PFSK-1 (cell line): ENCODE data around the gene NAALADL2.

Experiments used
- POLR2AphosphoS5 ChIP-seq: IDR thresholded peaks from 2 replicates; pipeline ENCODE4 v1.6.1; 2012; ENCODE audit warnings: low read depth, mild to moderate bottlenecking, control low read depth, low read length, moderate library complexity
- REST ChIP-seq, 2 experiments: IDR thresholded peaks; 2 replicates each; pipeline versions ENCODE4 v1.6.1 to v1.8.0; 2011 to 2012; ENCODE audit warnings: low read depth in 2 of 2, low read length in 2 of 2, control low read depth in 1 of 2, inconsistent platforms in 1 of 2, mild to moderate bottlenecking in 1 of 2, moderate library complexity in 1 of 2; ENCODE audit not compliant: insufficient read depth in 1 of 2
- TAF1 ChIP-seq: IDR thresholded peaks from 2 replicates; pipeline ENCODE4 v1.6.1; 2012; ENCODE audit warnings: low read length, control low read depth, borderline replicate concordance; ENCODE audit not compliant: insufficient read depth

GRCh38 chr3:175477651-175478224, 618.6 kb downstream of the NAALADL2 start:
- TF ChIP-seq REST (IDR thresholded peaks at IDR 0.05; ENCODE audit: insufficient read depth in 1 of 2, low read depth in 2 of 2, low read length in 2 of 2) (no peak), POLR2AphosphoS5 (no peak), TAF1 (no peak)
